WTC11 (cell line): ENCODE measurements around the gene MLX. TPM values are rescaled to one million over a fixed set of nuclear protein-coding genes. Genes with fewer than 3 reads are reported as not detected.

ENCODE experiments used
- ARID4B ChIP-seq: sonication (generic); formaldehyde crosslinking; IDR thresholded peaks from 2 replicates; pipeline ENCODE4 v1.8.0; 2023; ENCODE audit warnings: missing genetic modification reagents, mild to moderate bottlenecking, borderline replicate concordance
- CDX4 ChIP-seq: fragments of 250-450 bp; sonication (Bioruptor Pico); IDR thresholded peaks from 2 replicates; pipeline ENCODE4 v1.9.0; 2021; ENCODE audit warnings: moderate library complexity, mild to moderate bottlenecking, inconsistent platforms, borderline replicate concordance
- FOXK1 ChIP-seq: sonication (generic); formaldehyde crosslinking; IDR thresholded peaks from 2 replicates; pipeline ENCODE4 v1.8.0; 2022; ENCODE audit warnings: mild to moderate bottlenecking, moderate library complexity, missing genetic modification reagents
- GABPB1 ChIP-seq: sonication (generic); formaldehyde crosslinking; IDR thresholded peaks from 2 replicates; pipeline ENCODE4 v1.8.1; 2023; ENCODE audit warnings: mild to moderate bottlenecking, missing genetic modification reagents
- IRF1 ChIP-seq: sonication (generic); formaldehyde crosslinking; IDR thresholded peaks from 2 replicates; pipeline ENCODE4 v1.8.0; 2023; ENCODE audit warnings: missing genetic modification reagents
- JAZF1 ChIP-seq: fragments of 250-450 bp; sonication (Bioruptor Pico); IDR thresholded peaks from 2 replicates; pipeline ENCODE4 v1.9.0; 2021; ENCODE audit warnings: moderate library complexity, mild to moderate bottlenecking, inconsistent platforms
- MAX ChIP-seq: sonication (generic); formaldehyde crosslinking; IDR thresholded peaks from 2 replicates; pipeline ENCODE4 v1.8.0; 2022; ENCODE audit warnings: mild to moderate bottlenecking, missing genetic modification reagents
- NFATC4 ChIP-seq: fragments of 250-450 bp; sonication (Bioruptor Pico); IDR thresholded peaks from 2 replicates; pipeline ENCODE4 v1.9.0; 2021; ENCODE audit warnings: mild to moderate bottlenecking
- NFE2L1 ChIP-seq: sonication (generic); formaldehyde crosslinking; IDR thresholded peaks from 2 replicates; pipeline ENCODE4 v1.8.1; 2023; ENCODE audit warnings: missing genetic modification reagents
- NR3C1 ChIP-seq: sonication (generic); formaldehyde crosslinking; conservative IDR thresholded peaks from 2 replicates; pipeline ENCODE4 v1.8.1; 2023; ENCODE audit warnings: low read depth, mild to moderate bottlenecking, missing genetic modification reagents
- RORB ChIP-seq: fragments of 250-450 bp; sonication (Bioruptor Pico); IDR thresholded peaks from 2 replicates; pipeline ENCODE4 v1.9.0; 2021; ENCODE audit warnings: mild to moderate bottlenecking
- SOX15 ChIP-seq: fragments of 250-450 bp; sonication (Bioruptor Pico); IDR thresholded peaks from 2 replicates; pipeline ENCODE4 v1.9.0; 2021; ENCODE audit warnings: mild to moderate bottlenecking
- SP1 ChIP-seq: sonication (generic); formaldehyde crosslinking; conservative IDR thresholded peaks from 2 replicates; pipeline ENCODE4 v1.8.1; 2022; ENCODE audit warnings: missing genetic modification reagents
- TEAD1 ChIP-seq: sonication (generic); formaldehyde crosslinking; IDR thresholded peaks from 2 replicates; pipeline ENCODE4 v1.8.0; 2022; ENCODE audit warnings: mild to moderate bottlenecking, missing genetic modification reagents
- USF1 ChIP-seq: sonication (generic); formaldehyde crosslinking; IDR thresholded peaks from 2 replicates; pipeline ENCODE4 v1.8.0; 2022; ENCODE audit warnings: mild to moderate bottlenecking, missing genetic modification reagents
- ZNF263 ChIP-seq: sonication (generic); formaldehyde crosslinking; IDR thresholded peaks from 2 replicates; pipeline ENCODE4 v1.8.1; 2022; ENCODE audit warnings: low read depth, mild to moderate bottlenecking, moderate library complexity, missing genetic modification reagents
- ZNF423 ChIP-seq: fragments of 250-450 bp; sonication (Bioruptor Pico); IDR thresholded peaks from 2 replicates; pipeline ENCODE4 v2.1.2; 2022; ENCODE audit warnings: mild to moderate bottlenecking, moderate library complexity
- ZSCAN18 ChIP-seq: fragments of 250-450 bp; sonication (Bioruptor Pico); IDR thresholded peaks from 2 replicates; pipeline ENCODE4 v2.1.2; 2022; ENCODE audit warnings: mild to moderate bottlenecking, moderate library complexity
- total RNA-seq: library from RNA; stranded (reverse); gene quantifications from 3 replicates; pipeline ENCODE4 v1.2.3, GENCODE V29; 2021
- TF ChIP-seq, protein P1 (sequence below): sonication (generic); formaldehyde crosslinking; conservative IDR thresholded peaks from 2 replicates; pipeline ENCODE4 v1.8.1; 2023; ENCODE audit warnings: mild to moderate bottlenecking, low read depth, missing genetic modification reagents, moderate library complexity
- TF ChIP-seq, protein P2 (sequence below): sonication (generic); formaldehyde crosslinking; IDR thresholded peaks from 2 replicates; pipeline ENCODE4 v1.8.1; 2022; ENCODE audit warnings: missing genetic modification reagents, borderline replicate concordance
- TF ChIP-seq, protein P3 (sequence below): fragments of 250-450 bp; sonication (Bioruptor Pico); IDR thresholded peaks from 2 replicates; pipeline ENCODE4 v1.9.0; 2021; ENCODE audit warnings: mild to moderate bottlenecking

The MLX gene
- total RNA-seq, 1 experiment from 2014 or later: 34.9 TPM

DNA sequence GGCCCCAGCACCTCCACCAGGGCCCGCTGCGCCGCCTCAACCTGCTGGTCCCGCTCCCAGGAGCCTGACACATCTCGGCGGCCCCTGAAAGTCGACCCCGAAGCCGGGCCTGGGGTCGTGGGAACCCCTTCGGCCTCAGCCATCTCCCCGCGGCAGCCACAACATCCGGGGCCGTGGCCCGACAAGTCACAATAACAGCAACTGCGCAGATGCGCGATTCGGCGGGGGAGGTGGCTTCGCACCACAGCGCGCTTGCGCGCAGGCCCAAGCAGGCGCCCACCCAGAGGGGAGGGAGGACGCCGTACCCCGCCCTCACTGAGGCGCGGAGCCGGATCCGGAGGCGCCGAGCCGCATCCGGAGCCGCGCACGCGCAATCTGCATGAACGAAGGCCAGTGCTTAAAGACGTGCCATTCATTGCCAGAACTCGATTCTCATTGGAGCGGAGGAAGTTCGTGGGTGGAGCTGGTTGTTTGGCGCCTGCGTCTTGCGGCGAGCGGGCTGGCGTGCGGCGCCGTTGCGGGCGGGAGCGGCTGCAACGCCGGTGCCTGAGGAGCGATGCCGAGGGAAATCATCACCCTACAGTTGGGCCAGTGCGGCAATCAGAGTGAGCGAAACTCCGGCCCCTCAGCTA, 42.4 kb downstream of the MLX start, which contains the start of the genes RETREG3 and TUBG1 (continued):
- TF ChIP-seq, protein P1, sequence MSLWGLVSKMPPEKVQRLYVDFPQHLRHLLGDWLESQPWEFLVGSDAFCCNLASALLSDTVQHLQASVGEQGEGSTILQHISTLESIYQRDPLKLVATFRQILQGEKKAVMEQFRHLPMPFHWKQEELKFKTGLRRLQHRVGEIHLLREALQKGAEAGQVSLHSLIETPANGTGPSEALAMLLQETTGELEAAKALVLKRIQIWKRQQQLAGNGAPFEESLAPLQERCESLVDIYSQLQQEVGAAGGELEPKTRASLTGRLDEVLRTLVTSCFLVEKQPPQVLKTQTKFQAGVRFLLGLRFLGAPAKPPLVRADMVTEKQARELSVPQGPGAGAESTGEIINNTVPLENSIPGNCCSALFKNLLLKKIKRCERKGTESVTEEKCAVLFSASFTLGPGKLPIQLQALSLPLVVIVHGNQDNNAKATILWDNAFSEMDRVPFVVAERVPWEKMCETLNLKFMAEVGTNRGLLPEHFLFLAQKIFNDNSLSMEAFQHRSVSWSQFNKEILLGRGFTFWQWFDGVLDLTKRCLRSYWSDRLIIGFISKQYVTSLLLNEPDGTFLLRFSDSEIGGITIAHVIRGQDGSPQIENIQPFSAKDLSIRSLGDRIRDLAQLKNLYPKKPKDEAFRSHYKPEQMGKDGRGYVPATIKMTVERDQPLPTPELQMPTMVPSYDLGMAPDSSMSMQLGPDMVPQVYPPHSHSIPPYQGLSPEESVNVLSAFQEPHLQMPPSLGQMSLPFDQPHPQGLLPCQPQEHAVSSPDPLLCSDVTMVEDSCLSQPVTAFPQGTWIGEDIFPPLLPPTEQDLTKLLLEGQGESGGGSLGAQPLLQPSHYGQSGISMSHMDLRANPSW (CRISPR knock-in tag): no peak
- TF ChIP-seq, protein P2, sequence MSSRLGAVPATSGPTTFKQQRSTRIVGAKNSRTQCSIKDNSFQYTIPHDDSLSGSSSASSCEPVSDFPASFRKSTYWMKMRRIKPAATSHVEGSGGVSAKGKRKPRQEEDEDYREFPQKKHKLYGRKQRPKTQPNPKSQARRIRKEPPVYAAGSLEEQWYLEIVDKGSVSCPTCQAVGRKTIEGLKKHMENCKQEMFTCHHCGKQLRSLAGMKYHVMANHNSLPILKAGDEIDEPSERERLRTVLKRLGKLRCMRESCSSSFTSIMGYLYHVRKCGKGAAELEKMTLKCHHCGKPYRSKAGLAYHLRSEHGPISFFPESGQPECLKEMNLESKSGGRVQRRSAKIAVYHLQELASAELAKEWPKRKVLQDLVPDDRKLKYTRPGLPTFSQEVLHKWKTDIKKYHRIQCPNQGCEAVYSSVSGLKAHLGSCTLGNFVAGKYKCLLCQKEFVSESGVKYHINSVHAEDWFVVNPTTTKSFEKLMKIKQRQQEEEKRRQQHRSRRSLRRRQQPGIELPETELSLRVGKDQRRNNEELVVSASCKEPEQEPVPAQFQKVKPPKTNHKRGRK (CRISPR knock-in tag): no peak
- TF ChIP-seq CDX4: no peak
- peak; percentile 71 for TF ChIP-seq GABPB1 (CRISPR knock-in tag)
- TF ChIP-seq ZNF423 (CRISPR knock-in tag): no peak
- no peak for TF ChIP-seq NFATC4 (CRISPR knock-in tag)
- no peak for TF ChIP-seq IRF1
- TF ChIP-seq NFE2L1 (CRISPR knock-in tag): 0 out of 2 replicates have a peak, but pooled peaks have one; percentile 35
- TF ChIP-seq TEAD1 (CRISPR knock-in tag): 0 out of 2 replicates have a peak, but pooled peaks have one; percentile 6
- no peak for TF ChIP-seq JAZF1 (CRISPR knock-in tag)
- peak; percentile 75 for TF ChIP-seq SP1 (CRISPR knock-in tag)
- TF ChIP-seq, protein P3, sequence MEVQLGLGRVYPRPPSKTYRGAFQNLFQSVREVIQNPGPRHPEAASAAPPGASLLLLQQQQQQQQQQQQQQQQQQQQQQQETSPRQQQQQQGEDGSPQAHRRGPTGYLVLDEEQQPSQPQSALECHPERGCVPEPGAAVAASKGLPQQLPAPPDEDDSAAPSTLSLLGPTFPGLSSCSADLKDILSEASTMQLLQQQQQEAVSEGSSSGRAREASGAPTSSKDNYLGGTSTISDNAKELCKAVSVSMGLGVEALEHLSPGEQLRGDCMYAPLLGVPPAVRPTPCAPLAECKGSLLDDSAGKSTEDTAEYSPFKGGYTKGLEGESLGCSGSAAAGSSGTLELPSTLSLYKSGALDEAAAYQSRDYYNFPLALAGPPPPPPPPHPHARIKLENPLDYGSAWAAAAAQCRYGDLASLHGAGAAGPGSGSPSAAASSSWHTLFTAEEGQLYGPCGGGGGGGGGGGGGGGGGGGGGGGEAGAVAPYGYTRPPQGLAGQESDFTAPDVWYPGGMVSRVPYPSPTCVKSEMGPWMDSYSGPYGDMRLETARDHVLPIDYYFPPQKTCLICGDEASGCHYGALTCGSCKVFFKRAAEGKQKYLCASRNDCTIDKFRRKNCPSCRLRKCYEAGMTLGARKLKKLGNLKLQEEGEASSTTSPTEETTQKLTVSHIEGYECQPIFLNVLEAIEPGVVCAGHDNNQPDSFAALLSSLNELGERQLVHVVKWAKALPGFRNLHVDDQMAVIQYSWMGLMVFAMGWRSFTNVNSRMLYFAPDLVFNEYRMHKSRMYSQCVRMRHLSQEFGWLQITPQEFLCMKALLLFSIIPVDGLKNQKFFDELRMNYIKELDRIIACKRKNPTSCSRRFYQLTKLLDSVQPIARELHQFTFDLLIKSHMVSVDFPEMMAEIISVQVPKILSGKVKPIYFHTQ (CRISPR knock-in tag): no peak
- TF ChIP-seq USF1 (CRISPR knock-in tag): no peak
- TF ChIP-seq ARID4B: peak; percentile 90; the same call in 1 of the 2 replicates
- no peak for TF ChIP-seq SOX15 (CRISPR knock-in tag)
- peak; percentile 77 for TF ChIP-seq MAX (CRISPR knock-in tag)
- no peak for TF ChIP-seq RORB (CRISPR knock-in tag)
- no peak for TF ChIP-seq NR3C1 (CRISPR knock-in tag)
- no peak for TF ChIP-seq ZSCAN18
- TF ChIP-seq ZNF263 (CRISPR knock-in tag): no peak
- peak; percentile 83 for TF ChIP-seq FOXK1 (CRISPR knock-in tag)
